Kidney epithelial cell (primary cell): ENCODE results near the gene FRMPD3. TPM values are rescaled to one million over a fixed set of nuclear protein-coding genes. Genes with fewer than 3 reads are reported as not detected.

ENCODE experiments used
- DNase-seq: peaks from one replicate; pipeline ENCODE4 v3.0.0-alpha.2; 2010; ENCODE audit warnings: low read depth
- H3K27me3 ChIP-seq: 2 replicates; pipeline ENCODE4 v1.6.0; 2011; ENCODE audit warnings: low read length; ENCODE audit not compliant: control insufficient read depth, insufficient read depth
- H3K36me3 ChIP-seq: 2 replicates; pipeline ENCODE4 v1.5.1; 2011; ENCODE audit warnings: low read length; ENCODE audit not compliant: control insufficient read depth, insufficient read depth
- H3K4me3 ChIP-seq: 2 replicates; pipeline ENCODE4 v1.5.1; 2011; ENCODE audit warnings: low read depth, mild to moderate bottlenecking, control low read depth, low read length
- CTCF ChIP-seq: IDR thresholded peaks from 2 replicates; pipeline ENCODE4 v1.5.1; 2011; ENCODE audit warnings: mild to moderate bottlenecking, moderate library complexity, low read length, control low read depth, inconsistent platforms; ENCODE audit not compliant: insufficient read depth, poor library complexity, severe bottlenecking
- total RNA-seq: library from RNA; depleted of rRNA; stranded (reverse); fragments of >200 nt; gene quantifications from 2 replicates; pipeline ENCODE4 v1.2.3, GENCODE V29; 2015

The FRMPD3 gene
- total RNA-seq, 1 donor from 2014 or later: 0.04 TPM

GRCh38 chrX:107448625-107448997 lies 841 bp upstream of the FRMPD3 start:
- Histone ChIP-seq H3K27me3 (peaks cover 31% of the 10 kb centered on the region), H3K36me3 (no peaks in the 10 kb centered on the region), H3K4me3 (no peak overlapping the region)
- DNase-seq: no peak
- no peak for TF ChIP-seq CTCF

- H3K36me3 ChIP-seq: no peaks in the 10 kb centered on the region
- TF ChIP-seq CTCF: peak; percentile 23
- no peak for DNase-seq
- H3K4me3 ChIP-seq: no peak overlapping the region
- H3K27me3 ChIP-seq: peaks cover 22% of the 10 kb centered on the region
Observed at GRCh38 chrX:107450823-107451509, 1.5 kb downstream of the FRMPD3 start.

GRCh38 chrX:107451731-107452130 lies 2.3 kb downstream of the FRMPD3 start:
- no peak for DNase-seq
- TF ChIP-seq CTCF: no peak
- Histone ChIP-seq H3K4me3 (no peak overlapping the region), H3K36me3 (no peaks in the 10 kb centered on the region), H3K27me3 (peaks cover 22% of the 10 kb centered on the region)

- Histone ChIP-seq H3K27me3 (peaks cover 22% of the 10 kb centered on the region), H3K4me3 (no peak overlapping the region), H3K36me3 (no peaks in the 10 kb centered on the region)
- no peak for DNase-seq
- TF ChIP-seq CTCF: no peak
Observed at GRCh38 chrX:107452581-107452980, 3.1 kb downstream of the FRMPD3 start.

- H3K36me3 ChIP-seq: no peaks in the 10 kb centered on the region
- H3K27me3 ChIP-seq: peaks cover 11% of the 10 kb centered on the region
- peak; percentile 47 for DNase-seq
- TF ChIP-seq CTCF: no peak
- no peak overlapping the region for H3K4me3 ChIP-seq
Observed at GRCh38 chrX:107454302-107454701, 4.8 kb downstream of the FRMPD3 start.

GRCh38 chrX:107457289-107457688 lies 7.8 kb downstream of the FRMPD3 start:
- Histone ChIP-seq H3K36me3 (no peaks in the 10 kb centered on the region), H3K27me3 (peaks cover 2% of the 10 kb centered on the region), H3K4me3 (no peak overlapping the region)
- DNase-seq: no peak
- no peak for TF ChIP-seq CTCF
